NCI-H2029 treated with DMSO at 0.1 percent for 48 hours (cell line): Measurements from ENCODE around the gene PUSL1.

Source experiments
- DNase-seq: peaks from one replicate; lab custom pipeline; 2025; lab: John Stamatoyannopoulos, UW

PUSL1 gene

DNA sequence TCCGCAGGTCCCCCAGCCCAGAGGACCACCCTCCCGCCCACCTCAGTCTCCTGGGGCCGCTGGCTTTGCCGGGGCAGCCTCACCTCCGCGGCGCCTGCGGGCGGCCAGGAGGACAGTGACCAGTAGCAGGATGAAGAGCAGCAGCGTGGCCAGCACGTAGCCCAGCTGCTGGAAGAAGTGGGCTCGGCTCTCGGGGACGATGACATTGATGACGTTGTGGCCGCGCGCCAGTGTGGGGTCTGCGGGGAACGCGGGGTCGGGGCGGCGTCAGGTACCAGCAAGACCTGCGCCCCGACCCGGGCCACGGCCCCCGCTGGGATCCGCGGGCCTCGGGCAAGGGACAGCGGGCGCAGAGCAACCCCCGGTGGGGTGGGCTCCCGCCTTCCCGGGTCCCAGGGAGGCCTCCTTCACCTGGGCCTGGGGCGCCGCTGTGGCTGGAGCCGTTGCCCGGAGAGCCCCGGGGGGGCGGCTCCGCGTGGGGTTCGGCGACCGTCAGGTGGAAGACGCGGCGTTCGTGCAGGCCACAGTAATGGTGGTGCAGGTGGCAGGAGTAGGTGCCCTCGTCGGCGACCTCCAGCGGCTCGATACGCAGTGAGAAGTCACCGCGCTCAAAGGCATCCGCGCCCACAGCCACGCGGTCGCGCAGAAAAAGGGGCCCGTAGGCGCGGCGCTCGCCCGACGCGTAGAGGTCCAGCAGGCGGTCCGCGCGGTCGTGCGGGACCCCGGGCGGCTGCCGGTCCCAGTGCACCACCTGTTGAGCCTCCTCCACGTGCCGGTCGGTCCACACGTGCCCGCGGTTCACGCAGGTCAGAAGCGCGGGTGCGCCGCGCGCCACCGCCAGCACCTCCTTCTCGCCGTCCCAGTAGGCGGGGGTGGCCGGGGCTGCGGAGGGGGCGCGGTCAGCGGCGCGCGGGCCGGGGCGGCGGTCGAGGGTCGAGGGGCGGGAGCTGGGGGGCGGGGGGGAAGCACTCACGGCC lies 46.2 kb downstream of the PUSL1 start:
- no peak for DNase-seq

DNA sequence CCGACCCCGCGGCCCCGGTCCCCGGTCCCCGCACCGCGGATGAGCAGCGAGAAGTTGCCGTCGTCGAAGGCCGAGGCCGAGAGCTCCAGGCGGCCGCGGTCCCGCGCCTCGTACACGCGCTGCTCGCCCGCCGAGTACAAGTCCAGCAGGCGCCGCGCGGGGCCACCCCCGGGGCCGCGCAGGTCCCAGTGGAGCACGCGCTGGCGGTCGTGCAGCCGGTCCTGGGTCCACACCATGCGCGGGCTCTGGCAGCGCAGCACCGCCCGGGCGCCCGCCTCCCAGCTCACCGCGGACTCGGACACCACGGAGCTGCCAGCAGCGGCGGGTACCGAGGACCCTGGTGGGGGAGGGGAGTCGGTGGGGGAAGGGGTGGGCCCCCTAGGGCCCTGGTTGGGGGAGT lies 47.0 kb downstream of the PUSL1 start:
- no peak for DNase-seq

DNA sequence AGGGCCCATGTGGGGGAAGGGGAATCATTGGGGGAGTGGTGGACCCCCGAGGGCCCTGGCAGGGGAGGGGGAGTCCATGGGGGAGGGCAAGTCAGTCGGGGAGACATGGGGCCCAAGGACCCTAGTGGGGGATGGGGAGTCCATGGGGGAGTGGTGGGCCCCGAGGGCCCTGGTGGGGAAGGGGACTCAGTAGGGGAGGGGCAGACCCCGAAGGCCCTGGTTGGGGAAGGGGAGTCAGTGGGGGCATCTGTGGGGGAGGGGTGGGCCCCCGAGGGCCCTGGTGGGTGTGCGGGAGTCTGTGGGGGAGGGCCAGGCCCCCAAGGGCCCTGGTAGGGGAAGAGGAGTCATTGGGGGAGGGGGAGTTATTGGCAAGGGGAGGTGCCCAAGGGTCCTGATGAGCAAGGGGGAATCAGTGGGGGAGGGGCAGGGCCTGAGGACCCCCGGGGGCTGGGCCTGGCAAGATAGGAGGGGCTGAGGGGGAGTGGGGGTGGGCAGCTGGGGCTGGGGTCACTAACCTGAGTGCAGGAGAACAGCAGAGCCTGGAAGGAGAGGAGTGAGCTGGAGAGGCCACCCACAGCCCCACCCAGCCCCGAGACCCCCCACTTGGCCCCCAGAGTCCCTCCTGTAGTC lies 47.9 kb downstream of the PUSL1 start:
- no peak for DNase-seq

GRCh38 chr1:1356796-1357401 lies 48.5 kb downstream of the PUSL1 start:
- DNase-seq: no peak

DNA sequence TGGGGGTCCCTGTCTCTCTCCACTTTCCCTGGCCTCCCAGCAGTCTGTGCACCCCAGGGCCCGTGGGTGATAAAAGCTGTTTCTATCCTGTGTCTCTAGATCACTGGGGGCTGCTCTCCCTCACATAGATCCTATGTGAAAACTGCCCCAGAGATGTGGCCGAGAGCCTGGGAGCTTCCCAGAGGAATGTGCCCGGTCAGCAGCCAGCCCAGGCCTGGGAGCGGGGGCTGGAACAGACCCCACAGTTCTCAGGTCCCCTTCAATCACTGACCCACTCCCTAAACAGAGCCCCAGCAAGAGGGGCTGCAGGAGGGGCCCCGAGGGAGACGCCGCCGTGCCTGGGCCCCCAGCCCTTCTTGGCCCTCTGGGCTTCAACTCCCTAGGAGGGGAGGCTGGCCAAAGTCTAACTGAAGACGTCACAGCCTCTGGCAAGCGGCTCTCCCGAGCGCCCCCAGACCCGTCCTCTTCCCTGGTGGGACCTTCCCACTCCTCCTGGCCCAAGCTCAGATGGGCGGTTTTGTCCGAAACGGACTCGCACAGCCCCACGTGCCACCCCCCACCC lies 49.6 kb downstream of the PUSL1 start:
- DNase-seq: no peak

- no peak for DNase-seq
Observed at GRCh38 chr1:1358433-1359271, 50.3 kb downstream of the PUSL1 start, which contains the start of gene MXRA8. Gene MXRA8 (minus strand): TSS chr1:1358555. CDS start chr1:1358504, 51 bp downstream.

DNA sequence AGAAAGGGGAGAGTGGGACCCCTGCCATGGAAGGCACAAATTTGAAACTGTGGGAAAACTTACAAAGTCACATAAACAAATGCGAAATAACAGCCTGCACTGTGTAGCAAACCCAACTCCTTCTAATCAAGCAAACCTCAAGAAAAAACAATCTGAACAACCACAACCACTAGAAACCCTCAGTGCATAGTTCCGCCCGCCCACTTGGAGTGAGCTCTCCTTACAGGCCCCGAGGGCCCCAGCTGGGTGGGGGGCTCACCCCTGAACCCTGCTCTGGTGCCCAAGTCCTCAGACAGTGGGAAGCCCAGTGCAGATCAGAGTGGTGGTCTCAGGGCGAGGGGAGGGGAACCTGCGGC lies 50.9 kb downstream of the PUSL1 start:
- DNase-seq: no peak

- DNase-seq: no peak
Observed at GRCh38 chr1:1359664-1360468, 51.5 kb downstream of the PUSL1 start.

GRCh38 chr1:1360506-1361169 lies 52.2 kb downstream of the PUSL1 start:
- DNase-seq: no peak
